ENCODE data around the gene PIK3C2G. TPM values are rescaled to one million over a fixed set of nuclear protein-coding genes. Genes with fewer than 3 reads are reported as not detected.

PIK3C2G gene
- total and polyA plus RNA-seq, 2 of the 4 experiments (the other 2 are of a cell fraction): not detected

- Histone ChIP-seq H3K9ac (ENCODE audit: low read depth, low read length) (no peak overlapping the region), H3K4me1 (ENCODE audit: control insufficient read depth, insufficient read depth, low read length) (no peaks in the 10 kb centered on the region), H3K27ac (ENCODE audit: insufficient read depth, low read length) (no peak overlapping the region), H2BK15ac (ENCODE audit: low read depth, low read length) (no peak overlapping the region), H3K27me3 (ENCODE audit: control insufficient read depth, insufficient read depth, low read length) (no peaks in the 10 kb centered on the region), H3K56ac (ENCODE audit: extremely low read depth, insufficient read depth, low read length) (no peak overlapping the region), H2AK5ac (ENCODE audit: low read depth, low read length) (no peak overlapping the region), H2AK9ac (replicated peaks; ENCODE audit: low read depth, low read length, poor library complexity) (no peak overlapping the region), H3K4me2 (ENCODE audit: low read depth, low read length) (no peak overlapping the region), H2BK20ac (ENCODE audit: low read depth, low read length) (no peak overlapping the region), H2BK120ac (ENCODE audit: low read depth, low read length) (no peak overlapping the region), H2BK5ac (ENCODE audit: low read depth, low read length, poor library complexity, severe bottlenecking) (no peak overlapping the region), H3K4me3 (ENCODE audit: insufficient read depth, low read depth, low read length) (no peak overlapping the region), H3K23ac (ENCODE audit: low read depth, low read length) (no peak overlapping the region), H4K5ac (ENCODE audit: low read depth, low read length) (no peak overlapping the region), H3K18ac (ENCODE audit: low read depth, low read length) (no peak overlapping the region), H2AFZ (replicated peaks; ENCODE audit: low read length, poor library complexity) (no peak overlapping the region), H3K79me1 (ENCODE audit: low read depth in 1 of 2, low read length in 2 of 2) (no peaks in the 10 kb centered on the region), H4K20me1 (ENCODE audit: insufficient read depth, low read length) (no peaks in the 10 kb centered on the region), H3K4ac (ENCODE audit: low read depth, low read length) (no peak overlapping the region), H3K9me3 (ENCODE audit: control insufficient read depth, insufficient read depth, low read length) (no peaks in the 10 kb centered on the region), H3K36me3 (ENCODE audit: control insufficient read depth, insufficient read depth, low read length) (no peaks in the 10 kb centered on the region), H3K9me1 (ENCODE audit: insufficient read depth, low read length) (no peaks in the 10 kb centered on the region), H4K8ac (ENCODE audit: low read depth in 2 of 2, low read length in 2 of 2) (no peak overlapping the region), H4K91ac (ENCODE audit: insufficient read depth, low read depth, low read length) (no peak overlapping the region), H3K14ac (replicated peaks; ENCODE audit: low read depth, low read length) (no peak overlapping the region)
- CTCF ChIA-PET: no interaction called here
- BruUV-seq (replicated peaks): no TSS peak
- ATAC-seq (ENCODE audit: low read depth) (no peak), DNase-seq (peak; percentile 15)
- WGBS, 2 experiments (ENCODE audit: extremely low coverage in 2 of 2, insufficient read length in 1 of 2): no CpG with 5 or more reads among the region's 2 CpGs
- dilution Hi-C loops (cut with HindIII; ENCODE audit: low sequenced_read_pairs, unreplicated experiment): no loop called here
- intact Hi-C loops (cut with micrococcal nuclease): no loop called here
- in situ Hi-C loops (cut with MboI; ENCODE audit: low sequenced_read_pairs): no loop called here
- TF ChIP-seq BHLHE40 (IDR thresholded peaks at IDR 0.05; ENCODE audit: low read depth, low read length) (no peak), SMC3 (IDR thresholded peaks at IDR 0.05; ENCODE audit: low read depth, low read length) (no peak), ELK1 (IDR thresholded peaks at IDR 0.05; ENCODE audit: borderline replicate concordance, low read depth, low read length) (no peak), POLR2A (IDR thresholded peaks at IDR 0.05; ENCODE audit: low read depth, low read length) (no peak), CHD1 (IDR thresholded peaks at IDR 0.05; ENCODE audit: low read depth, low read length) (no peak), RCOR1 (IDR thresholded peaks at IDR 0.05; ENCODE audit: insufficient replicate concordance, low read length) (no peak), CTCF (conservative IDR thresholded peaks at IDR 0.05; ENCODE audit: low read depth, low read length) (no peak), CEBPB (IDR thresholded peaks at IDR 0.05; ENCODE audit: low read depth, low read length) (no peak), MAZ (IDR thresholded peaks at IDR 0.05; ENCODE audit: borderline replicate concordance, low read depth, low read length) (no peak), FOS (IDR thresholded peaks at IDR 0.05; ENCODE audit: low read depth, low read length) (no peak), USF2 (IDR thresholded peaks at IDR 0.05; ENCODE audit: low read depth, low read length) (no peak)
- POLR2A ChIA-PET (ENCODE audit: unreplicated experiment): no interaction called here
Observed at GRCh38 chr12:18262514-18262913, 1.2 kb downstream of the PIK3C2G start.

Data from IMR-90 (cell line).